Sigmoid colon (tissue), 7 donors: Measurements from ENCODE around the gene ADCY4. TPM values are rescaled to one million over a fixed set of nuclear protein-coding genes. Genes with fewer than 3 reads are reported as not detected.

Experiments
- DNase-seq: peaks from one replicate; pipeline ENCODE4 v3.0.0-alpha.2; 2019
- H3K27ac ChIP-seq, 4 donors: fragments of 200-600 bp; sonication (generic); one replicate each; pipeline ENCODE4 v1.5.1; 2016 to 2019; ENCODE audit warnings: mild to moderate bottlenecking in 1 of 4
- H3K27me3 ChIP-seq, 3 donors: fragments of 200-600 bp; sonication (generic); one replicate each; pipeline ENCODE4 v1.5.1; 2019; ENCODE audit warnings: mild to moderate bottlenecking in 1 of 3
- H3K36me3 ChIP-seq, 4 donors: fragments of 200-600 bp; sonication (generic); one replicate each; pipeline ENCODE4 v1.5.1; 2016 to 2019
- H3K4me1 ChIP-seq, 4 donors: fragments of 200-600 bp; sonication (generic); one replicate each; pipeline ENCODE4 v1.5.1; 2017 to 2019
- H3K4me3 ChIP-seq, 4 donors: fragments of 200-600 bp; sonication (generic); one replicate each; pipeline ENCODE4 v1.5.1; 2017 to 2019; ENCODE audit warnings: mild to moderate bottlenecking in 2 of 4, moderate library complexity in 1 of 4
- H3K9me3 ChIP-seq, 4 donors: fragments of 200-600 bp in 3 of 4; sonication (generic) in 3 of 4; one replicate each; pipeline versions ENCODE4 v1.5.1 to v1.6.1; 2013 to 2019
- CTCF ChIP-seq, 4 experiments: fragments of 450-650 bp in 3 of 4; fragments of 200-600 bp in 1 of 4; IDR thresholded peaks; one replicate each; pipeline ENCODE4 v1.5.1; 2016 to 2019; ENCODE audit warnings: antibody characterized with exemption in 4 of 4, mild to moderate bottlenecking in 3 of 4, moderate library complexity in 2 of 4
- EP300 ChIP-seq, 4 donors: sonication (generic); formaldehyde crosslinking; IDR thresholded peaks; one replicate each; pipeline ENCODE4 v1.6.1; 2017; ENCODE audit warnings: antibody characterized with exemption in 4 of 4
- POLR2A ChIP-seq, 2 donors: fragments of 450-650 bp; IDR thresholded peaks; one replicate each; pipeline ENCODE4 v1.6.1; 2016; ENCODE audit warnings: antibody characterized with exemption in 2 of 2, mild to moderate bottlenecking in 2 of 2, moderate library complexity in 2 of 2
- POLR2AphosphoS5 ChIP-seq, 4 donors: sonication (generic); formaldehyde crosslinking; IDR thresholded peaks; one replicate each; pipeline ENCODE4 v1.6.1; 2017; ENCODE audit warnings: antibody characterized with exemption in 4 of 4
- WGBS, 2 donors: extraction: QIAGEN DNeasy Blood & Tissue Kit; methylation state at CpG; one replicate each; pipeline ENCODE4 v1.1.7; 2013; 5-methylcytosine and 5-hydroxymethylcytosine counted together
- intact Hi-C: fragments of 100-400 bp; cut with DNase I; formaldehyde crosslinking; loops from one replicate; pipeline ENCODE4 v1.15.1; 2023
- polyA plus RNA-seq, 3 donors: library from polyadenylated mRNA; stranded (reverse); fragments of 200-250 nt; gene quantifications; one replicate each; pipeline ENCODE4 v1.2.3, GENCODE V29; 2013
- total RNA-seq, 4 donors: library from RNA; depleted of rRNA; stranded (reverse); fragments of >200 nt; gene quantifications; one replicate each; pipeline ENCODE4 v1.1.0, GENCODE V29; 2016
- donor health status: healthy with polysubstance abuse.
- donor health status: Bipolar disorder and iron deficiency.
- donor health status: healthy.

The ADCY4 gene
- total and polyA plus RNA-seq, 7 donors, result 1.4 to 36.0 (median 12.1) TPM

GRCh38 chr14:24308342-24309124 lies 26.3 kb downstream of the ADCY4 start:
- Histone ChIP-seq H3K4me1 (peaks cover 0 to 31% (median 29%) of the 10 kb centered on the region in 4 donors), H3K4me3 (no peak overlapping the region)
- intact Hi-C loops, result no loop called here

GRCh38 chr14:24307575-24308341 lies 27.1 kb downstream of the ADCY4 start, which contains the start of gene CIDEB:
Gene CIDEB (minus strand): TSS chr14:24307977. CDS start chr14:24307858, 119 bp downstream.
- no peak within 1 kb of the TSS for H3K4me3 ChIP-seq
- H3K27me3 ChIP-seq, result no peaks in the 10 kb centered on the region
- no peaks in the 10 kb centered on the region for H3K9me3 ChIP-seq
- WGBS, 2 donors, result 34 to 53% methylated on average over 6 of the region's 6 CpGs
- H3K36me3 ChIP-seq, result peaks cover 33 to 48% (median 35%) of the 10 kb centered on the region in 4 donors
- peaks cover 0 to 31% (median 29%) of the 10 kb centered on the region in 4 donors for H3K4me1 ChIP-seq
- peak; percentile 77 for DNase-seq
- intact Hi-C loops, result no loop called here
- TF ChIP-seq CTCF (IDR thresholded peaks at IDR 0.05) (peak; percentile 58 to 93 (median 78)), POLR2A (IDR thresholded peaks at IDR 0.05) (no peak)
- H3K27ac ChIP-seq, result no peak within 1 kb of the TSS

More at GRCh38 chr14:24308342-24309124, 26.3 kb downstream of the ADCY4 start:
- Histone ChIP-seq H3K36me3 (peaks cover 25 to 40% (median 29%) of the 10 kb centered on the region in 4 donors), H3K27ac (no peak overlapping the region), H3K9me3 (no peaks in the 10 kb centered on the region), H3K27me3 (no peaks in the 10 kb centered on the region)
- WGBS, 2 donors, result 82 to 90% methylated on average over 7 of the region's 7 CpGs
- TF ChIP-seq POLR2AphosphoS5 (IDR thresholded peaks at IDR 0.05), result no peak
- DNase-seq, result no peak

- no peak overlapping the region for H3K27ac ChIP-seq
Observed at GRCh38 chr14:24307156-24307574, 27.7 kb downstream of the ADCY4 start.

GRCh38 chr14:24304019-24304387 lies 30.9 kb downstream of the ADCY4 start:
- H3K27me3 ChIP-seq, result no peaks in the 10 kb centered on the region
- WGBS, 2 donors, result 97% methylated on average over 11 of the region's 11 CpGs
- peaks cover 43 to 64% (median 44%) of the 10 kb centered on the region in 4 donors for H3K36me3 ChIP-seq
- H3K9me3 ChIP-seq, result no peaks in the 10 kb centered on the region
- peaks cover 0 to 28% (median 20%) of the 10 kb centered on the region in 4 donors for H3K4me1 ChIP-seq
- no peak for DNase-seq
- no peak overlapping the region for H3K27ac ChIP-seq
- H3K4me3 ChIP-seq, result no peak overlapping the region
- TF ChIP-seq POLR2AphosphoS5 (IDR thresholded peaks at IDR 0.05) (no peak), EP300 (IDR thresholded peaks at IDR 0.05) (no peak), CTCF (IDR thresholded peaks at IDR 0.05) (no peak), POLR2A (IDR thresholded peaks at IDR 0.05) (no peak)
- intact Hi-C loops, result no loop called here

More at GRCh38 chr14:24307156-24307574, 27.7 kb downstream of the ADCY4 start:
- H3K4me1 ChIP-seq, result peaks cover 0 to 31% (median 29%) of the 10 kb centered on the region in 4 donors
- H3K36me3 ChIP-seq, result peaks cover 39 to 54% (median 40%) of the 10 kb centered on the region in 4 donors
- TF ChIP-seq POLR2AphosphoS5 (IDR thresholded peaks at IDR 0.05) (no peak), EP300 (IDR thresholded peaks at IDR 0.05) (no peak)
- intact Hi-C loops, result no loop called here
- WGBS, 2 donors, result 76 to 83% methylated on average over 11 of the region's 11 CpGs
- H3K27me3 ChIP-seq, result no peaks in the 10 kb centered on the region
- H3K4me3 ChIP-seq, result no peak overlapping the region
- no peak for DNase-seq
- no peaks in the 10 kb centered on the region for H3K9me3 ChIP-seq

GRCh38 chr14:24300326-24300980 lies 34.4 kb downstream of the ADCY4 start:
- Histone ChIP-seq H3K4me3 (peak overlapping the region; percentile 67 to 81 (median 76)), H3K4me1 (peaks cover 0 to 31% (median 25%) of the 10 kb centered on the region in 4 donors), H3K36me3 (peaks cover 34 to 55% (median 47%) of the 10 kb centered on the region in 4 donors), H3K9me3 (no peaks in the 10 kb centered on the region), H3K27ac (peak overlapping the region; percentile 79 to 88 (median 86)), H3K27me3 (no peaks in the 10 kb centered on the region)
- no peak for DNase-seq
- 18 to 30% methylated on average over 16 of the region's 16 CpGs for WGBS, 2 donors
- intact Hi-C loops, result no loop called here
- TF ChIP-seq CTCF (IDR thresholded peaks at IDR 0.05) (no peak), POLR2AphosphoS5 (IDR thresholded peaks at IDR 0.05) (no peak), POLR2A (IDR thresholded peaks at IDR 0.05) (no peak)
